Neural cell (in vitro differentiated cells): ENCODE data around the gene HMGXB4. TPM values are rescaled to one million over a fixed set of nuclear protein-coding genes. Genes with fewer than 3 reads are reported as not detected.

Experiments used
- H2AFZ ChIP-seq: fragments of 200-600, 300-800 bp; sonication (generic), shearing (Covaris generic); 2 replicates; pipeline ENCODE4 v1.6.0; 2014; ENCODE audit warnings: low read depth, mild to moderate bottlenecking, antibody characterized with exemption, low read length, moderate library complexity
- H3F3A ChIP-seq: fragments of 200-600 bp; shearing (Covaris generic); 2 replicates; pipeline ENCODE4 v1.6.1; 2016; ENCODE audit warnings: mild to moderate bottlenecking, moderate library complexity, mixed read lengths, antibody characterized with exemption, low read length; ENCODE audit not compliant: insufficient read depth, poor library complexity, severe bottlenecking
- H3K27ac ChIP-seq: fragments of 200-600, 300-800 bp; sonication (generic), shearing (Covaris generic); 2 replicates; pipeline ENCODE4 v1.5.1; 2014; ENCODE audit warnings: mild to moderate bottlenecking, low read length, moderate library complexity
- H3K27me3 ChIP-seq: fragments of 300-800, 200-600 bp; sonication (generic), shearing (Covaris generic); 2 replicates; pipeline ENCODE4 v1.6.0; 2014; ENCODE audit warnings: mild to moderate bottlenecking, low read depth, low read length, moderate library complexity; ENCODE audit not compliant: insufficient read depth
- H3K36me3 ChIP-seq: fragments of 300-800, 200-600 bp; sonication (generic), shearing (Covaris generic); 2 replicates; pipeline ENCODE4 v1.5.1; 2014; ENCODE audit warnings: mild to moderate bottlenecking, antibody characterized with exemption, low read length, moderate library complexity; ENCODE audit not compliant: insufficient read depth
- H3K4me2 ChIP-seq: fragments of 300-800, 200-600 bp; sonication (generic), shearing (Covaris generic); 2 replicates; pipeline ENCODE4 v1.6.0; 2014; ENCODE audit warnings: mild to moderate bottlenecking, low read length
- H3K4me3 ChIP-seq: fragments of 300-800, 200-600 bp; sonication (generic), shearing (Covaris generic); 2 replicates; pipeline ENCODE4 v1.5.1; 2014; ENCODE audit warnings: mild to moderate bottlenecking, low read length, moderate library complexity
- H3K79me2 ChIP-seq: fragments of 200-600 bp; shearing (Covaris generic); replicated peaks from 2 replicates; pipeline ENCODE4 v1.6.0; 2014; ENCODE audit warnings: mild to moderate bottlenecking, low read length, moderate library complexity; ENCODE audit not compliant: insufficient read depth
- H3K9ac ChIP-seq: fragments of 300-800, 200-600 bp; sonication (generic), shearing (Covaris generic); 2 replicates; pipeline ENCODE4 v1.6.1; 2016; ENCODE audit warnings: mild to moderate bottlenecking, low read length, mixed read lengths
- H3K9me2 ChIP-seq: fragments of 200-600 bp; shearing (Covaris generic); 2 replicates; pipeline ENCODE4 v1.6.1; 2016; ENCODE audit warnings: mild to moderate bottlenecking, low read length, mixed read lengths; ENCODE audit not compliant: insufficient read depth
- H3K9me3 ChIP-seq: fragments of 200-600, 300-800 bp; sonication (generic), shearing (Covaris generic); 2 replicates; pipeline ENCODE4 v1.6.1; 2016; ENCODE audit warnings: mild to moderate bottlenecking, mixed run types, low read length, moderate library complexity, mixed read lengths
- H4K20me1 ChIP-seq: fragments of 200-600 bp; shearing (Covaris generic); 2 replicates; pipeline ENCODE4 v1.6.1; 2016; ENCODE audit warnings: mild to moderate bottlenecking, mixed run types; ENCODE audit not compliant: insufficient read depth
- CTCF ChIP-seq: fragments of 450-650 bp; IDR thresholded peaks from 2 replicates; pipeline ENCODE4 v1.5.1; 2014; ENCODE audit warnings: antibody characterized with exemption, mild to moderate bottlenecking, moderate library complexity; ENCODE audit not compliant: poor library complexity, severe bottlenecking
- EP300 ChIP-seq: fragments of 450-650 bp; conservative IDR thresholded peaks from 2 replicates; pipeline ENCODE4 v1.6.1; 2014; ENCODE audit warnings: antibody characterized with exemption, mild to moderate bottlenecking, moderate library complexity; ENCODE audit not compliant: poor library complexity, severe bottlenecking
- EZH2 ChIP-seq: fragments of 200-600, 300-800 bp; shearing (Covaris generic), sonication (generic); IDR thresholded peaks from 2 replicates; pipeline ENCODE4 v1.6.1; 2014; ENCODE audit warnings: antibody characterized with exemption, low read length, borderline replicate concordance, mild to moderate bottlenecking; ENCODE audit not compliant: insufficient read depth, poor library complexity, severe bottlenecking
- MXI1 ChIP-seq: fragments of 450-650 bp; conservative IDR thresholded peaks from 2 replicates; pipeline ENCODE4 v1.6.1; 2014; ENCODE audit warnings: antibody characterized with exemption, mild to moderate bottlenecking; ENCODE audit not compliant: poor library complexity, severe bottlenecking
- POLR2AphosphoS5 ChIP-seq: IDR thresholded peaks from 2 replicates; pipeline ENCODE4 v1.6.1; 2012
- RAD21 ChIP-seq: fragments of 450-650 bp; conservative IDR thresholded peaks from 2 replicates; pipeline ENCODE4 v1.6.1; 2014; ENCODE audit warnings: antibody characterized with exemption, mild to moderate bottlenecking, moderate library complexity
- REST ChIP-seq: IDR thresholded peaks from 2 replicates; pipeline ENCODE4 v1.6.1; 2012; ENCODE audit warnings: borderline replicate concordance
- SMC3 ChIP-seq: fragments of 450-650 bp; conservative IDR thresholded peaks from 2 replicates; pipeline ENCODE4 v1.6.1; 2014; ENCODE audit warnings: antibody characterized with exemption, mild to moderate bottlenecking, moderate library complexity; ENCODE audit not compliant: poor library complexity
- polyA plus RNA-seq: library from polyadenylated mRNA; depleted of rRNA; stranded (reverse); fragments of >200 nt; gene quantifications from 2 replicates; pipeline ENCODE4 v1.2.3, GENCODE V29; 2014

Gene HMGXB4
- polyA plus RNA-seq, 1 donor from 2014 or later: 20.0 TPM

GRCh38 chr22:35332278-35332677 lies 75.0 kb downstream of the HMGXB4 start (continued):
- no peak for TF ChIP-seq CTCF
- TF ChIP-seq EP300: no peak

GRCh38 chr22:35333220-35333619 lies 75.9 kb downstream of the HMGXB4 start:
- H3K36me3 ChIP-seq: no peaks in the 10 kb centered on the region

More at GRCh38 chr22:35333220-35333619, 75.9 kb downstream of the HMGXB4 start:
- Histone ChIP-seq H4K20me1 (no peaks in the 10 kb centered on the region), H3K9me2 (no peaks in the 10 kb centered on the region), H3K9me3 (no peaks in the 10 kb centered on the region), H3K79me2 (no peaks in the 10 kb centered on the region), H3K9ac (no peak overlapping the region), H3K4me3 (no peak overlapping the region), H2AFZ (no peak overlapping the region), H3K27me3 (no peaks in the 10 kb centered on the region), H3K27ac (no peak overlapping the region), H3K4me2 (no peak overlapping the region), H3F3A (no peaks in the 10 kb centered on the region)
- TF ChIP-seq POLR2AphosphoS5 (no peak), CTCF (no peak), MXI1 (no peak), EZH2 (no peak), EP300 (no peak), RAD21 (no peak), SMC3 (no peak), REST (no peak)
